K562 (cell line): Measurements from ENCODE around the gene ASXL2. TPM values are rescaled to one million over a fixed set of nuclear protein-coding genes. Genes with fewer than 3 reads are reported as not detected.

Experiments used
- ATF2 ChIP-seq: sonication (generic); formaldehyde crosslinking; IDR thresholded peaks from 2 replicates; pipeline ENCODE4 v1.8.1; 2022; ENCODE audit warnings: missing genetic modification reagents
- BCL6 ChIP-seq: fragments of 250-450 bp; sonication (Bioruptor Pico); IDR thresholded peaks from 2 replicates; pipeline ENCODE4 v1.4.0; 2020
- E2F8 ChIP-seq: fragments of 450-650 bp; IDR thresholded peaks from 2 replicates; pipeline ENCODE4 v1.7.1; 2018; ENCODE audit warnings: mild to moderate bottlenecking, low read depth; ENCODE audit not compliant: partially characterized antibody
- ELK3 ChIP-seq: fragments of 450-650 bp; formaldehyde crosslinking; IDR thresholded peaks from 2 replicates; pipeline ENCODE4 v1.4.0; 2020; ENCODE audit warnings: mild to moderate bottlenecking
- HMBOX1 ChIP-seq: sonication (generic); IDR thresholded peaks from 2 replicates; pipeline ENCODE4 v1.6.1; 2016
- MED1 ChIP-seq: sonication (generic); formaldehyde crosslinking; IDR thresholded peaks from 2 replicates; pipeline ENCODE4 v1.8.1; 2023; ENCODE audit warnings: missing genetic modification reagents, borderline replicate concordance
- NR4A1 ChIP-seq, 2 experiments: fragments of 250-450 bp in 1 of 2; fragments of 450-650 bp in 1 of 2; sonication (Bioruptor Pico) in 1 of 2; IDR thresholded peaks; 2 replicates each; pipeline versions ENCODE4 v1.4.0 to v1.6.1; 2016 to 2020; ENCODE audit warnings: mild to moderate bottlenecking in 2 of 2, missing compliant biosample characterization in 1 of 2, missing genetic modification characterization in 1 of 2, moderate library complexity in 1 of 2
- NRF1 ChIP-seq, 2 experiments: fragments of 450-650 bp; IDR thresholded peaks in 1 of 2; conservative IDR thresholded peaks in 1 of 2; 2 replicates each; pipeline ENCODE4 v1.6.1; 2014; ENCODE audit warnings: mild to moderate bottlenecking in 2 of 2
- ZBTB40 ChIP-seq, 2 experiments: fragments of 450-650 bp in 1 of 2; sonication (generic) in 1 of 2; formaldehyde crosslinking in 1 of 2; IDR thresholded peaks; 2 replicates each; pipeline versions ENCODE4 v1.7.1 to v1.9.0; 2016 to 2022; ENCODE audit warnings: inconsistent platforms in 1 of 2, mild to moderate bottlenecking in 1 of 2, missing genetic modification reagents in 1 of 2
- ZNF217 ChIP-seq: sonication (generic); formaldehyde crosslinking; IDR thresholded peaks from 2 replicates; pipeline ENCODE4 v1.8.0; 2022; ENCODE audit warnings: mild to moderate bottlenecking, missing genetic modification reagents
- polyA plus RNA-seq, 8 experiments: library from polyadenylated mRNA; depleted of rRNA in 4 of 8; stranded (reverse) in 5 of 8; unstranded in 3 of 8; fragments of >200 nt; fragmentation: Nextera tagmentation in 2 of 8; fragmentation: Illumina TruSeq in 1 of 8; extraction: Ambion mirVana in 2 of 8; extraction: Trizol in 1 of 8; gene quantifications; 2 replicates each; pipeline versions ENCODE4 v1.2.1 to v1.2.3, GENCODE V29; 2011 to 2014; ENCODE audit warnings: inconsistent platforms in 1 of 8, missing spikeins in 1 of 8
- total RNA-seq, 7 experiments: library from RNA; depleted of rRNA in 6 of 7; stranded (reverse); fragments of >200 nt in 6 of 7; fragmentation: Illumina TruSeq in 2 of 7; extraction: Trizol in 2 of 7; gene quantifications; 2 replicates each; pipeline versions ENCODE4 v1.2.1 to v1.2.3, GENCODE V29; 2011 to 2021; ENCODE audit warnings: low replicate concordance in 1 of 7

Gene ASXL2
- total and polyA plus RNA-seq, 9 of the 15 experiments (the other 6 are each of a cell fraction or from before 2014, with no cell fraction given): 2.2 to 25.9 (median 9.0) TPM

- no peak for TF ChIP-seq ELK3 (CRISPR knock-in tag)
- no peak for TF ChIP-seq ATF2
- no peak for TF ChIP-seq BCL6 (CRISPR knock-in tag)
- TF ChIP-seq ZNF217 (CRISPR knock-in tag): no peak
- peak; percentile 56 for TF ChIP-seq E2F8
- peak; percentile 98 for TF ChIP-seq NRF1 (conservative IDR thresholded peaks at IDR 0.05 in 1 of 2, IDR thresholded peaks at IDR 0.05 in 1 of 2)
- TF ChIP-seq MED1: no peak
- TF ChIP-seq NR4A1 (CRISPR knock-in tag; IDR thresholded peaks at IDR 0.05): no peak
- no peak for TF ChIP-seq NR4A1 (tag; IDR thresholded peaks at IDR 0.05)
- no peak for TF ChIP-seq HMBOX1
- TF ChIP-seq ZBTB40 (IDR thresholded peaks at IDR 0.05): peak; percentile 86
- no peak for TF ChIP-seq ZBTB40 (CRISPR knock-in tag; IDR thresholded peaks at IDR 0.05)
These were observed at the start of gene ASXL2 (continued) for GRCh38 chr2:25878361-25879132.
